HEK293 (cell line): ENCODE measurements around the gene CRABP2.
A peak's percentile ranks its signal among the peaks of the same experiment; 100 is the strongest.

Experiments used
- CTCF ChIA-PET: fragments of 350-600 bp; formaldehyde crosslinking; extraction: SDS; loops from one replicate; lab custom pipeline; 2021; ENCODE audit warnings: antibody characterized with exemption; lab: Yijun Ruan, JAX
- POLR2A ChIA-PET: fragments of 300-600 bp; formaldehyde crosslinking; extraction: SDS; loops from one replicate; lab custom pipeline; 2020; ENCODE audit warnings: antibody characterized with exemption, inconsistent platforms; lab: Yijun Ruan, JAX
- H3K27ac ChIP-seq: fragments of 200-500 bp; sonication (Bioruptor generic); 2 replicates; pipeline ENCODE4 v1.5.1; 2014; ENCODE audit warnings: low read depth, low read length, control low read depth, inconsistent platforms; ENCODE audit errors: extremely low read depth
- H3K36me3 ChIP-seq, 2 experiments: fragments of 200-500 bp in 1 of 2; sonication (Bioruptor generic) in 1 of 2; 1 replicate in 1 of 2; 2 replicates in 1 of 2; pipeline ENCODE4 v1.5.1; 2014 to 2017; ENCODE audit warnings: inconsistent platforms in 2 of 2, low read length in 2 of 2; ENCODE audit not compliant: control insufficient read depth in 2 of 2, insufficient read depth in 1 of 2
- H3K4me1 ChIP-seq: fragments of 200-500 bp; sonication (Bioruptor generic); 2 replicates; pipeline ENCODE4 v1.5.1; 2014; ENCODE audit warnings: mild to moderate bottlenecking, low read length, inconsistent platforms; ENCODE audit not compliant: control insufficient read depth, insufficient read depth
- H3K4me3 ChIP-seq: 2 replicates; pipeline ENCODE4 v1.5.1; 2011; ENCODE audit warnings: low read depth, mild to moderate bottlenecking, control low read depth, low read length, moderate library complexity
- H3K9me3 ChIP-seq: fragments of 200-500 bp; sonication (Bioruptor generic); 2 replicates; pipeline ENCODE4 v1.5.1; 2014; ENCODE audit warnings: low read depth, low read length, inconsistent platforms; ENCODE audit not compliant: control insufficient read depth, insufficient read depth
- BCL6B ChIP-seq: fragments of 450-650 bp; formaldehyde crosslinking; IDR thresholded peaks from 2 replicates; pipeline ENCODE4 v1.5.1; 2017; ENCODE audit warnings: missing biosample characterization, missing genetic modification characterization
- CTCF ChIP-seq: fragments of 450-650 bp; formaldehyde crosslinking; IDR thresholded peaks from 2 replicates; pipeline ENCODE4 v1.5.1; 2016; ENCODE audit warnings: missing biosample characterization, missing genetic modification characterization
- ELK4 ChIP-seq: IDR thresholded peaks from 2 replicates; pipeline ENCODE4 v1.6.1; 2011; ENCODE audit warnings: mild to moderate bottlenecking, low read depth, low read length, borderline replicate concordance
- GLIS2 ChIP-seq: fragments of 450-650 bp; formaldehyde crosslinking; IDR thresholded peaks from 2 replicates; pipeline ENCODE4 v1.5.1; 2016; ENCODE audit warnings: missing biosample characterization, missing genetic modification characterization
- HOXC10 ChIP-seq: sonication (generic); formaldehyde crosslinking; IDR thresholded peaks from 2 replicates; pipeline ENCODE4 v1.8.1; 2023; ENCODE audit warnings: mild to moderate bottlenecking, missing genetic modification reagents
- IKZF3 ChIP-seq: fragments of 450-650 bp; IDR thresholded peaks from 2 replicates; pipeline ENCODE4 v1.5.0; 2018; ENCODE audit warnings: missing biosample characterization, mild to moderate bottlenecking, missing genetic modification characterization, moderate library complexity
- KLF7 ChIP-seq: fragments of 450-650 bp; formaldehyde crosslinking; IDR thresholded peaks from 2 replicates; pipeline ENCODE4 v1.5.1; 2016; ENCODE audit warnings: missing biosample characterization, missing genetic modification characterization, borderline replicate concordance
- KLF8 ChIP-seq: fragments of 450-650 bp; formaldehyde crosslinking; IDR thresholded peaks from 2 replicates; pipeline ENCODE4 v1.5.1; 2016; ENCODE audit warnings: missing biosample characterization, missing genetic modification characterization
- SP2 ChIP-seq: fragments of 450-650 bp; formaldehyde crosslinking; IDR thresholded peaks from 2 replicates; pipeline ENCODE4 v1.5.1; 2016; ENCODE audit warnings: missing biosample characterization, missing genetic modification characterization
- YY2 ChIP-seq: fragments of 450-650 bp; formaldehyde crosslinking; IDR thresholded peaks from 2 replicates; pipeline ENCODE4 v1.5.1; 2016; ENCODE audit warnings: missing biosample characterization, missing genetic modification characterization
- ZBTB17 ChIP-seq: fragments of 450-650 bp; formaldehyde crosslinking; IDR thresholded peaks from 2 replicates; pipeline ENCODE4 v1.5.1; 2016; ENCODE audit warnings: missing biosample characterization, missing genetic modification characterization
- ZBTB48 ChIP-seq: fragments of 450-650 bp; formaldehyde crosslinking; IDR thresholded peaks from 2 replicates; pipeline ENCODE4 v1.5.1; 2016; ENCODE audit warnings: missing biosample characterization, missing genetic modification characterization
- ZEB2 ChIP-seq: fragments of 450-650 bp; formaldehyde crosslinking; IDR thresholded peaks from 2 replicates; pipeline ENCODE4 v1.5.1; 2016; ENCODE audit warnings: missing biosample characterization, missing genetic modification characterization
- ZFP37 ChIP-seq: fragments of 450-650 bp; formaldehyde crosslinking; IDR thresholded peaks from 2 replicates; pipeline ENCODE4 v1.5.1; 2016; ENCODE audit warnings: missing biosample characterization, missing genetic modification characterization
- ZFP69B ChIP-seq: fragments of 450-650 bp; formaldehyde crosslinking; IDR thresholded peaks from 2 replicates; pipeline ENCODE4 v1.5.1; 2016; ENCODE audit warnings: missing biosample characterization, missing genetic modification characterization
- ZNF132 ChIP-seq: fragments of 450-650 bp; formaldehyde crosslinking; IDR thresholded peaks from 2 replicates; pipeline ENCODE4 v1.5.1; 2017; ENCODE audit warnings: missing biosample characterization, missing genetic modification characterization, borderline replicate concordance
- ZNF214 ChIP-seq: fragments of 450-650 bp; formaldehyde crosslinking; IDR thresholded peaks from 2 replicates; pipeline ENCODE4 v1.5.1; 2017; ENCODE audit warnings: missing biosample characterization, mild to moderate bottlenecking, missing genetic modification characterization, borderline replicate concordance
- ZNF341 ChIP-seq: fragments of 450-650 bp; formaldehyde crosslinking; IDR thresholded peaks from 2 replicates; pipeline ENCODE4; 2016; ENCODE audit warnings: low read depth, missing biosample characterization, missing genetic modification characterization
- ZNF366 ChIP-seq: fragments of 450-650 bp; formaldehyde crosslinking; conservative IDR thresholded peaks from 2 replicates; pipeline ENCODE4 v1.5.1; 2016; ENCODE audit warnings: missing biosample characterization, missing genetic modification characterization
- ZNF449 ChIP-seq: fragments of 450-650 bp; formaldehyde crosslinking; IDR thresholded peaks from 2 replicates; pipeline ENCODE4 v1.5.1; 2017; ENCODE audit warnings: missing biosample characterization, mild to moderate bottlenecking, missing genetic modification characterization, moderate library complexity
- ZNF518A ChIP-seq: fragments of 450-650 bp; formaldehyde crosslinking; conservative IDR thresholded peaks from 2 replicates; pipeline ENCODE4 v1.5.1; 2016; ENCODE audit warnings: low read depth, missing biosample characterization, missing genetic modification characterization
- ZNF521 ChIP-seq: fragments of 450-650 bp; formaldehyde crosslinking; IDR thresholded peaks from 2 replicates; pipeline ENCODE4 v1.5.1; 2017; ENCODE audit warnings: missing biosample characterization, mild to moderate bottlenecking, missing genetic modification characterization
- ZNF580 ChIP-seq: fragments of 450-650 bp; formaldehyde crosslinking; IDR thresholded peaks from 2 replicates; pipeline ENCODE4 v1.5.1; 2016; ENCODE audit warnings: missing biosample characterization, missing genetic modification characterization
- ZNF600 ChIP-seq: fragments of 450-650 bp; formaldehyde crosslinking; IDR thresholded peaks from 2 replicates; pipeline ENCODE4 v1.5.1; 2016; ENCODE audit warnings: missing biosample characterization, missing genetic modification characterization
- ZSCAN16 ChIP-seq: fragments of 450-650 bp; formaldehyde crosslinking; IDR thresholded peaks from 2 replicates; pipeline ENCODE4 v1.5.1; 2016; ENCODE audit warnings: missing biosample characterization, missing genetic modification characterization

The CRABP2 gene

GRCh38 chr1:156748670-156749418 lies 43.5 kb upstream of the CRABP2 start:
- peak overlapping the region; percentile 95 for H3K27ac ChIP-seq
- peaks cover 0 to 28% of the 10 kb centered on the region in 2 experiments; a peak in 1 of 3 replicates for H3K36me3 ChIP-seq
- H3K4me3 ChIP-seq: peak overlapping the region; percentile 87
- ChIA-PET CTCF (interaction anchor here (1.9 kb wide), 1 partner anchor 22 kb away, joined by 19 read pairs; the partner anchor contains the start of gene METTL25B), POLR2A (no interaction called here)
- H3K9me3 ChIP-seq: no peaks in the 10 kb centered on the region
- peaks cover 11% of the 10 kb centered on the region; the same call in 1 of the 2 replicates for H3K4me1 ChIP-seq
- TF ChIP-seq ZNF132 (no peak), ZNF600 (tag by site-specific recombination) (0 out of 2 replicates have a peak, but pooled peaks have one; percentile 12), ZSCAN16 (tag by site-specific recombination) (0 out of 2 replicates have a peak, but pooled peaks have one; percentile 32), ZFP69B (peak; percentile 43; the same call in 1 of the 2 replicates), ZNF521 (tag by site-specific recombination) (no peak), CTCF (tag by site-specific recombination) (0 out of 2 replicates have a peak, but pooled peaks have one; percentile 32), ZNF214 (tag by site-specific recombination) (no peak), ZBTB17 (peak; percentile 78), ZNF449 (tag by site-specific recombination) (peak; percentile 65; the same call in 1 of the 2 replicates), ZBTB48 (tag by site-specific recombination) (peak; percentile 70), ZNF580 (tag by site-specific recombination) (0 out of 2 replicates have a peak, but pooled peaks have one; percentile 26), ZNF366 (tag by site-specific recombination) (peak; percentile 81), KLF7 (tag by site-specific recombination) (0 out of 2 replicates have a peak, but pooled peaks have one; percentile 10), ELK4 (no peak), ZNF341 (tag by site-specific recombination) (peak; percentile 85), SP2 (tag by site-specific recombination) (peak; percentile 62), BCL6B (tag by site-specific recombination) (no peak), KLF8 (tag by site-specific recombination) (peak; percentile 54), ZFP37 (0 out of 2 replicates have a peak, but pooled peaks have one; percentile 28), ZNF518A (tag by site-specific recombination) (peak; percentile 42), ZEB2 (peak; percentile 51; the same call in 1 of the 2 replicates), GLIS2 (tag by site-specific recombination) (peak; percentile 50; the same call in 1 of the 2 replicates), IKZF3 (tag by site-specific recombination) (peak; percentile 31; the same call in 1 of the 2 replicates), YY2 (tag by site-specific recombination) (peak; percentile 26; the same call in 1 of the 2 replicates), HOXC10 (CRISPR knock-in tag) (no peak)
